AG04449 (cell line): Measurements from ENCODE around the gene MAPK11.

Experiments
- CTCF ChIA-PET: fragments of 350-600 bp; formaldehyde crosslinking; extraction: SDS; loops from one replicate; lab custom pipeline; 2021; ENCODE audit warnings: antibody characterized with exemption; lab: Yijun Ruan, JAX
- POLR2A ChIA-PET: fragments of 400-600, 350-600 bp; formaldehyde crosslinking; extraction: SDS; loops from one replicate; lab custom pipeline; 2020; ENCODE audit warnings: antibody characterized with exemption, inconsistent platforms; lab: Yijun Ruan, JAX
- DNase-seq: peaks from one replicate; pipeline ENCODE4 v3.0.0-alpha.2; 2010; ENCODE audit warnings: low read depth, low spot score
- H3K4me3 ChIP-seq: 2 replicates; pipeline ENCODE4 v1.5.1; 2011; ENCODE audit warnings: low read depth, mild to moderate bottlenecking, control low read depth, low read length
- CTCF ChIP-seq: IDR thresholded peaks from one replicate; pipeline ENCODE4 v1.5.1; 2011; ENCODE audit warnings: mild to moderate bottlenecking, moderate library complexity, low read length, control low read depth, inconsistent platforms; ENCODE audit not compliant: insufficient read depth; ENCODE audit errors: missing control alignments

Gene MAPK11

GRCh38 chr22:50281384-50281760 is 11.2 kb upstream of the MAPK11 start:
- no peak for TF ChIP-seq CTCF
- CTCF ChIA-PET = interaction anchor here (2.1 kb wide), 1 partner anchor 8 kb away, joined by 7 read pairs; no protein-coding TSS in a partner anchor
- POLR2A ChIA-PET = no interaction called here
- H3K4me3 ChIP-seq = no peak overlapping the region
- DNase-seq = no peak

GRCh38 chr22:50280708-50281383 is 10.7 kb upstream of the MAPK11 start:
- ChIA-PET CTCF (no interaction called here), POLR2A (no interaction called here)
- TF ChIP-seq CTCF = no peak
- no peak for DNase-seq
- H3K4me3 ChIP-seq = no peak overlapping the region

- no peak for TF ChIP-seq CTCF
- CTCF ChIA-PET = interaction anchor here (0.8 to 1.2 kb wide), 3 partner anchors 13 to 61 kb away, joined by 3 to 4 read pairs (median 3); partner anchors contain the start of gene HDAC10
- POLR2A ChIA-PET = no interaction called here
- DNase-seq = no peak
- H3K4me3 ChIP-seq = no peak overlapping the region
Measured at GRCh38 chr22:50280022-50280707, 10.0 kb upstream of the MAPK11 start.

- POLR2A ChIA-PET = no interaction called here
- H3K4me3 ChIP-seq = no peak overlapping the region
- CTCF ChIA-PET = interaction anchor here (0.6 to 1.5 kb wide), 5 partner anchors 12 to 63 kb away, joined by 3 to 4 read pairs (median 3); partner anchors contain the start of gene HDAC10
- no peak for TF ChIP-seq CTCF
- DNase-seq = no peak
Measured at GRCh38 chr22:50278956-50279619, 8.9 kb upstream of the MAPK11 start.

GRCh38 chr22:50278461-50278860 is 8.3 kb upstream of the MAPK11 start:
- POLR2A ChIA-PET = no interaction called here
- no peak for DNase-seq
- CTCF ChIA-PET = interaction anchor here (1.5 kb wide), 1 partner anchor 16 kb away, joined by 4 read pairs; no protein-coding TSS in a partner anchor
- H3K4me3 ChIP-seq = no peak overlapping the region
- no peak for TF ChIP-seq CTCF

- TF ChIP-seq CTCF = no peak
- ChIA-PET CTCF (interaction anchor here (2.1 to 2.5 kb wide), 2 partner anchors 44 to 51 kb away, joined by 11 to 49 read pairs; partner anchors contain the start of gene DENND6B), POLR2A (no interaction called here)
- H3K4me3 ChIP-seq = no peak overlapping the region
- DNase-seq = no peak
Measured at GRCh38 chr22:50277761-50278160, 7.6 kb upstream of the MAPK11 start.
